A549 (cell line): ENCODE measurements around the gene RBM4B. TPM values are rescaled to one million over a fixed set of nuclear protein-coding genes. Genes with fewer than 3 reads are reported as not detected.

Experiments
- ATAC-seq, 2 experiments: fragments of 200-7000 bp in 1 of 2; fragments of >200 bp in 1 of 2; cut with Nextera tagmentation in 1 of 2; cut with Tn5 transposase in 1 of 2; 3 replicates each; pipeline versions ENCODE4 v1.8.0 to v1.9.1; 2018 to 2020; ENCODE audit warnings: mild to moderate bottlenecking in 1 of 2, moderate library complexity in 1 of 2
- CTCF ChIA-PET: fragments of 300-600 bp; sonication (Branson Sonifier 250); formaldehyde crosslinking; extraction: SDS; loops from one replicate; lab custom pipeline; 2021; ENCODE audit warnings: antibody characterized with exemption, inconsistent platforms; lab: Yijun Ruan, JAX
- POLR2A ChIA-PET: fragments of 350-600 bp; formaldehyde crosslinking; extraction: SDS; loops from one replicate; lab custom pipeline; 2021; ENCODE audit warnings: antibody characterized with exemption, inconsistent platforms; lab: Yijun Ruan, JAX
- DNase-seq, 2 experiments: peaks; one replicate each; pipeline versions ENCODE4 v3.0.0 to v3.0.0-alpha.2; 2011 to 2016; ENCODE audit warnings: low read depth in 1 of 2, low spot score in 1 of 2
- FAIRE-seq: peaks from 2 replicates; lab custom pipeline; 2011; peaks lifted over from hg19 to GRCh38; lab: Jason Lieb, UNC
- H3K27ac ChIP-seq, 2 experiments: fragments of >200 bp; sonication (Bioruptor Twin); formaldehyde crosslinking; 3 replicates each; pipeline ENCODE4 v1.5.1; 2016 to 2017
- H3K4me1 ChIP-seq: fragments of >200 bp; sonication (Bioruptor Twin); formaldehyde crosslinking; 3 replicates; pipeline ENCODE4 v1.6.1; 2016
- H3K4me2 ChIP-seq: fragments of >200 bp; sonication (Bioruptor Twin); formaldehyde crosslinking; 3 replicates; pipeline ENCODE4 v1.6.1; 2016
- H3K4me3 ChIP-seq: fragments of >200 bp; sonication (Bioruptor Twin); formaldehyde crosslinking; 3 replicates; pipeline ENCODE4 v1.5.1; 2016
- H3K9me3 ChIP-seq: fragments of >200 bp; sonication (Bioruptor Twin); formaldehyde crosslinking; 3 replicates; pipeline ENCODE4 v1.6.1; 2016
- ATOH8 ChIP-seq: fragments of 250-450 bp; sonication (Bioruptor Pico); IDR thresholded peaks from 2 replicates; pipeline ENCODE4 v1.5.0; 2020; ENCODE audit warnings: low read depth, mild to moderate bottlenecking, moderate library complexity
- BCL3 ChIP-seq: fragments of >200 bp; sonication (Bioruptor Twin); formaldehyde crosslinking; IDR thresholded peaks from 3 replicates; pipeline ENCODE4 v1.6.1; 2016
- BHLHE40 ChIP-seq: IDR thresholded peaks from 2 replicates; pipeline ENCODE4 v1.6.1; 2012; ENCODE audit warnings: low read depth, low read length, inconsistent platforms
- CBX8 ChIP-seq: fragments of 200-600 bp; sonication (generic); IDR thresholded peaks from 2 replicates; pipeline ENCODE4 v1.6.1; 2016
- CEBPB ChIP-seq, 2 experiments: fragments of >200 bp in 1 of 2; sonication (Bioruptor Twin) in 1 of 2; formaldehyde crosslinking in 1 of 2; IDR thresholded peaks; 2 replicates each; pipeline ENCODE4 v1.6.1; 2012 to 2016
- CHD2 ChIP-seq: fragments of 150-350 bp; IDR thresholded peaks from 2 replicates; pipeline ENCODE4 v1.6.1; 2014; ENCODE audit warnings: low read length; ENCODE audit not compliant: partially characterized antibody
- CHD4 ChIP-seq: fragments of 200-600 bp; sonication (generic); IDR thresholded peaks from 2 replicates; pipeline ENCODE4 v1.6.1; 2016; ENCODE audit warnings: antibody characterized with exemption, mild to moderate bottlenecking, borderline replicate concordance
- E2F6 ChIP-seq: IDR thresholded peaks from 2 replicates; pipeline ENCODE4 v1.6.1; 2012; ENCODE audit warnings: low read depth, borderline replicate concordance
- EHF ChIP-seq: fragments of 250-450 bp; sonication (Bioruptor Pico); IDR thresholded peaks from 2 replicates; pipeline ENCODE4 v1.5.0; 2020; ENCODE audit warnings: mild to moderate bottlenecking
- EHMT2 ChIP-seq: fragments of 200-600 bp; sonication (generic); IDR thresholded peaks from 2 replicates; pipeline ENCODE4 v1.6.1; 2016; ENCODE audit warnings: antibody characterized with exemption, low read depth, mild to moderate bottlenecking, moderate library complexity
- ELK1 ChIP-seq: fragments of 150-350 bp; IDR thresholded peaks from 2 replicates; pipeline ENCODE4 v1.6.1; 2014; ENCODE audit warnings: low read depth, mild to moderate bottlenecking, low read length
- EP300 ChIP-seq, 2 experiments: fragments of >200 bp; sonication (Bioruptor Twin); formaldehyde crosslinking; IDR thresholded peaks; 2 replicates in 1 of 2; 3 replicates in 1 of 2; pipeline ENCODE4 v1.6.1; 2016 to 2017
- FOSL2 ChIP-seq, 2 experiments: fragments of 450-650 bp in 1 of 2; fragments of >200 bp in 1 of 2; sonication (Bioruptor Twin) in 1 of 2; formaldehyde crosslinking; IDR thresholded peaks; 2 replicates each; pipeline versions ENCODE4 v1.5.0 to v1.6.1; 2016 to 2020; ENCODE audit warnings: mild to moderate bottlenecking in 1 of 2, moderate library complexity in 1 of 2
- FOXS1 ChIP-seq: fragments of 250-450 bp; sonication (Bioruptor Pico); IDR thresholded peaks from 2 replicates; pipeline ENCODE4 v1.5.0; 2020; ENCODE audit warnings: mild to moderate bottlenecking, moderate library complexity
- GATA3 ChIP-seq: IDR thresholded peaks from 2 replicates; pipeline ENCODE4 v1.6.1; 2012; ENCODE audit warnings: borderline replicate concordance
- HDAC2 ChIP-seq: fragments of 200-600 bp; sonication (generic); IDR thresholded peaks from 2 replicates; pipeline ENCODE4 v1.6.1; 2016
- HES2 ChIP-seq: fragments of >200 bp; sonication (Bioruptor Twin); formaldehyde crosslinking; IDR thresholded peaks from 2 replicates; pipeline ENCODE4 v1.6.1; 2016
- HMGXB4 ChIP-seq: fragments of 250-450 bp; sonication (Bioruptor Pico); IDR thresholded peaks from 2 replicates; pipeline ENCODE4 v1.5.0; 2021; ENCODE audit warnings: mild to moderate bottlenecking, moderate library complexity, borderline replicate concordance
- HOXA7 ChIP-seq: fragments of 250-450 bp; sonication (Bioruptor Pico); IDR thresholded peaks from 2 replicates; pipeline ENCODE4 v1.5.0; 2020; ENCODE audit warnings: mild to moderate bottlenecking, moderate library complexity
- JUNB ChIP-seq: fragments of >200 bp; sonication (Bioruptor Twin); formaldehyde crosslinking; IDR thresholded peaks from 2 replicates; pipeline ENCODE4 v1.6.1; 2016
- KDM1A ChIP-seq: fragments of 200-600 bp; sonication (generic); IDR thresholded peaks from 2 replicates; pipeline ENCODE4 v1.6.1; 2016; ENCODE audit warnings: low read depth, mild to moderate bottlenecking
- KDM5A ChIP-seq: fragments of 200-600 bp; sonication (generic); IDR thresholded peaks from 2 replicates; pipeline ENCODE4 v1.6.1; 2016; ENCODE audit warnings: antibody characterized with exemption, mild to moderate bottlenecking
- MAFK ChIP-seq: fragments of 450-650 bp; IDR thresholded peaks from 2 replicates; pipeline ENCODE4 v1.6.1; 2014; ENCODE audit not compliant: partially characterized antibody
- MAZ ChIP-seq: fragments of 150-350 bp; IDR thresholded peaks from 2 replicates; pipeline ENCODE4 v1.6.1; 2014; ENCODE audit warnings: antibody characterized with exemption, low read depth, low read length, borderline replicate concordance
- MYC ChIP-seq: IDR thresholded peaks from 2 replicates; pipeline ENCODE4 v1.6.1; 2012; ENCODE audit warnings: mild to moderate bottlenecking, inconsistent platforms, low read length, improper control_type of control experiment, borderline replicate concordance
- NPAS2 ChIP-seq: fragments of 250-450 bp; sonication (Bioruptor Pico); IDR thresholded peaks from 2 replicates; pipeline ENCODE4 v1.8.0; 2022; ENCODE audit warnings: mild to moderate bottlenecking, moderate library complexity, borderline replicate concordance
- PBX3 ChIP-seq: IDR thresholded peaks from 2 replicates; pipeline ENCODE4 v1.6.1; 2012
- POLR2A ChIP-seq: IDR thresholded peaks from 2 replicates; pipeline ENCODE4 v1.6.1; 2012; ENCODE audit warnings: mild to moderate bottlenecking, low read length
- POLR2AphosphoS2 ChIP-seq: conservative IDR thresholded peaks from 2 replicates; pipeline ENCODE4 v1.6.1; 2012; ENCODE audit warnings: low read length, improper control_type of control experiment, inconsistent platforms
- RARB ChIP-seq: fragments of 250-450 bp; sonication (Bioruptor Pico); IDR thresholded peaks from 2 replicates; pipeline ENCODE4 v1.8.0; 2021; ENCODE audit warnings: mild to moderate bottlenecking, moderate library complexity
- RCOR1 ChIP-seq: fragments of 150-350 bp; IDR thresholded peaks from 2 replicates; pipeline ENCODE4 v1.6.1; 2014; ENCODE audit warnings: antibody characterized with exemption, low read length, low read depth
- USF2 ChIP-seq: fragments of 450-650 bp; IDR thresholded peaks from 2 replicates; pipeline ENCODE4 v1.6.1; 2014; ENCODE audit warnings: antibody characterized with exemption
- ZC3H11A ChIP-seq: fragments of 450-650 bp; IDR thresholded peaks from 2 replicates; pipeline ENCODE4 v1.6.1; 2014; ENCODE audit warnings: antibody characterized with exemption, mild to moderate bottlenecking
- ZSCAN20 ChIP-seq: fragments of 250-450 bp; sonication (Bioruptor Pico); IDR thresholded peaks from 2 replicates; pipeline ENCODE4 v1.8.0; 2022; ENCODE audit warnings: mild to moderate bottlenecking, moderate library complexity
- WGBS: methylation state at CpG from one replicate; pipeline ENCODE4 v1.1.6; 2017; ENCODE audit errors: missing lambda C conversion rate; 5-methylcytosine and 5-hydroxymethylcytosine counted together
- polyA plus RNA-seq, 4 experiments: library from polyadenylated mRNA; depleted of rRNA in 3 of 4; stranded (reverse); fragments of >200 nt; fragmentation: RNase III in 1 of 4; extraction: RNeasy Plus Mini Kit Qiagen cat#74134 plus additional on column Dnase treatment in 1 of 4; gene quantifications; 2 replicates in 3 of 4; 3 replicates in 1 of 4; pipeline ENCODE4 v1.2.3, GENCODE V29; 2011 to 2017

RBM4B gene
- polyA plus RNA-seq, 2 of the 4 experiments (the other 2 are of a cell fraction), result 28.0 to 32.7 TPM

- peak; percentile 93 for FAIRE-seq
- CTCF ChIA-PET, result interaction anchor here (0.6 to 14.2 kb wide), 46 partner anchors 8 to 546 kb away, joined by 3 to 194 read pairs (median 4); partner anchors contain the start of gene RBM4B
- peak; percentile 96 to 99 for ATAC-seq
- no peak for TF ChIP-seq HMGXB4 (CRISPR knock-in tag)
- TF ChIP-seq ZSCAN20 (CRISPR knock-in tag), result no peak
- no peak for TF ChIP-seq ELK1
- TF ChIP-seq EHF, result no peak
- TF ChIP-seq MAFK, result peak; percentile 72
- TF ChIP-seq E2F6, result no peak
- no peak for TF ChIP-seq BCL3
- no peak for TF ChIP-seq KDM1A
- TF ChIP-seq MAZ, result no peak
- TF ChIP-seq POLR2A, result no peak
- TF ChIP-seq CHD4, result no peak
- TF ChIP-seq PBX3, result no peak
- TF ChIP-seq BHLHE40, result no peak
- TF ChIP-seq HDAC2, result no peak
- TF ChIP-seq HES2, result no peak
- TF ChIP-seq FOSL2 (IDR thresholded peaks at IDR 0.05), result no peak
- no peak for TF ChIP-seq FOSL2 (CRISPR knock-in tag; IDR thresholded peaks at IDR 0.05)
- TF ChIP-seq NPAS2 (CRISPR knock-in tag), result no peak
- TF ChIP-seq RARB (CRISPR knock-in tag), result no peak
- TF ChIP-seq CBX8, result no peak
- no peak for TF ChIP-seq USF2
- TF ChIP-seq EP300 (IDR thresholded peaks at IDR 0.05), result no peak
- no peak for TF ChIP-seq KDM5A
- TF ChIP-seq POLR2AphosphoS2, result no peak
- TF ChIP-seq MYC, result no peak
- no peak for TF ChIP-seq JUNB
- TF ChIP-seq HOXA7 (CRISPR knock-in tag), result no peak
- no peak for TF ChIP-seq EHMT2
- TF ChIP-seq CHD2, result no peak
- TF ChIP-seq CEBPB (IDR thresholded peaks at IDR 0.05), result peak in 1 of 2 experiments; percentile 25; a peak in 1 of 4 replicates
- TF ChIP-seq ZC3H11A, result no peak
- TF ChIP-seq ATOH8 (CRISPR knock-in tag), result no peak
- TF ChIP-seq FOXS1 (CRISPR knock-in tag), result no peak
- TF ChIP-seq RCOR1, result no peak
- TF ChIP-seq GATA3, result no peak
These were observed 17.1 kb upstream of the RBM4B start for GRCh38 chr11:66694732-66695207.

More at GRCh38 chr11:66694732-66695207, 17.1 kb upstream of the RBM4B start:
- Histone ChIP-seq H3K4me1 (peaks cover 5% of the 10 kb centered on the region; the same call in 1 of the 3 replicates), H3K27ac (peak overlapping the region; percentile 36 to 69; a peak in 3 of 6 replicates), H3K4me2 (no peak overlapping the region), H3K9me3 (peaks cover 2% of the 10 kb centered on the region; the same call in 1 of the 3 replicates), H3K4me3 (no peak overlapping the region)
- POLR2A ChIA-PET, result interaction anchor here (0.6 kb wide), 1 partner anchor 28 kb away, joined by 6 read pairs; no protein-coding TSS in a partner anchor
- 14% methylated on average over 6 of the region's 6 CpGs for WGBS
- peak; percentile 93 to 98 for DNase-seq
